Lung (tissue), 12 donors: ENCODE results near the gene GALC. TPM values are rescaled to one million over a fixed set of nuclear protein-coding genes. Genes with fewer than 3 reads are reported as not detected.

Source experiments
- ATAC-seq: fragments of 200-7000 bp; cut with Tn5 transposase; one replicate; pipeline ENCODE4 v1.9.1; 2020; ENCODE audit warnings: moderate number of reproducible peaks; ENCODE audit not compliant: insufficient read depth, low FRiP score
- DNase-seq, 3 donors: peaks; one replicate each; pipeline ENCODE4 v3.0.0-alpha.2; 2013 to 2017
- H3K27ac ChIP-seq, 2 donors: one replicate each; pipeline ENCODE4 v1.5.1; 2013; ENCODE audit warnings: mild to moderate bottlenecking in 2 of 2, moderate library complexity in 2 of 2, control low read depth in 1 of 2, inconsistent platforms in 1 of 2, low read depth in 1 of 2, low read length in 1 of 2
- H3K27me3 ChIP-seq, 3 donors: one replicate each; pipeline ENCODE4 v1.5.1; 2013; ENCODE audit warnings: low read length in 2 of 3; ENCODE audit not compliant: control insufficient read depth in 3 of 3, insufficient read depth in 3 of 3
- H3K36me3 ChIP-seq, 4 donors: one replicate each; pipeline ENCODE4 v1.5.1; 2013; ENCODE audit warnings: low read length in 4 of 4, mild to moderate bottlenecking in 1 of 4, moderate library complexity in 1 of 4; ENCODE audit not compliant: control insufficient read depth in 4 of 4, insufficient read depth in 4 of 4
- H3K4me1 ChIP-seq, 5 donors: one replicate each; pipeline ENCODE4 v1.5.1; 2013; ENCODE audit warnings: low read length in 5 of 5, mild to moderate bottlenecking in 2 of 5, moderate library complexity in 1 of 5; ENCODE audit not compliant: control insufficient read depth in 5 of 5, insufficient read depth in 5 of 5
- H3K4me3 ChIP-seq: one replicate; pipeline ENCODE4 v1.5.1; 2013; ENCODE audit warnings: mild to moderate bottlenecking, control low read depth, moderate library complexity
- H3K9ac ChIP-seq, 2 donors: one replicate each; pipeline ENCODE4 v1.5.1; 2013; ENCODE audit warnings: low read length in 2 of 2, control low read depth in 1 of 2; ENCODE audit not compliant: insufficient read depth in 1 of 2
- H3K9me3 ChIP-seq, 4 donors: one replicate each; pipeline ENCODE4 v1.5.1; 2013; ENCODE audit warnings: low read length in 3 of 4, mild to moderate bottlenecking in 1 of 4, moderate library complexity in 1 of 4; ENCODE audit not compliant: control insufficient read depth in 4 of 4, insufficient read depth in 3 of 4
- CTCF ChIP-seq: IDR thresholded peaks from 2 replicates; pipeline ENCODE4 v1.5.1; 2012; ENCODE audit warnings: mild to moderate bottlenecking; ENCODE audit errors: control extremely low read depth, extremely low read depth
- WGBS, 2 donors: extraction: QIAGEN DNeasy Blood & Tissue Kit; methylation state at CpG; one replicate each; pipeline ENCODE4 v1.1.7; 2013; 5-methylcytosine and 5-hydroxymethylcytosine counted together
- polyA plus RNA-seq, 2 donors: library from polyadenylated mRNA; stranded (reverse); fragments of 200-250 nt; gene quantifications; one replicate each; pipeline ENCODE4 v1.2.1, GENCODE V29; 2013
- total RNA-seq, 2 donors: library from RNA; depleted of rRNA in 1 of 2; stranded (reverse); fragments of >200 nt in 1 of 2; gene quantifications; one replicate each; pipeline ENCODE4 v1.2.1, GENCODE V29; 2014 to 2021
- donor health status: control.
- donor health status: control.
- donor health status: Bipolar disorder and iron deficiency.
- donor health status: healthy.
- donor health status: DM: yes; HTN: yes; CAD: no.

The GALC gene
- total and polyA plus RNA-seq, 4 donors, result 10.0 to 51.1 (median 33.5) TPM

- H3K9ac ChIP-seq, result no peak overlapping the region
- WGBS, 2 donors, result 97 to 100% methylated on average over 1 of the region's 1 CpG
- DNase-seq, result no peak
- no peak overlapping the region for H3K27ac ChIP-seq
- H3K27me3 ChIP-seq, result no peaks in the 10 kb centered on the region
- H3K9me3 ChIP-seq, result no peaks in the 10 kb centered on the region
- peaks cover 3 to 26% (median 9%) of the 10 kb centered on the region in 4 donors for H3K36me3 ChIP-seq
- no peaks in the 10 kb centered on the region for H3K4me1 ChIP-seq
- no peak for ATAC-seq
- TF ChIP-seq CTCF, result no peak
- no peak overlapping the region for H3K4me3 ChIP-seq
Observed at GRCh38 chr14:87979689-87980088, 13.3 kb downstream of the GALC start.

- TF ChIP-seq CTCF, result no peak
- H3K9ac ChIP-seq, result no peak overlapping the region
- ATAC-seq (no peak), DNase-seq (no peak)
- H3K4me3 ChIP-seq, result no peak overlapping the region
- H3K36me3 ChIP-seq, result peaks cover 5 to 23% (median 7%) of the 10 kb centered on the region in 4 donors
- no peaks in the 10 kb centered on the region for H3K27me3 ChIP-seq
- no peak overlapping the region for H3K27ac ChIP-seq
- no peaks in the 10 kb centered on the region for H3K4me1 ChIP-seq
- no peaks in the 10 kb centered on the region for H3K9me3 ChIP-seq
Observed at GRCh38 chr14:87975636-87976035, 17.3 kb downstream of the GALC start.

GRCh38 chr14:87971010-87971409, 22.0 kb downstream of the GALC start:
- H3K36me3 ChIP-seq, result peaks cover 1 to 15% (median 9%) of the 10 kb centered on the region in 4 donors
- ATAC-seq (no peak), DNase-seq (no peak)
- TF ChIP-seq CTCF, result no peak
- H3K4me3 ChIP-seq, result no peak overlapping the region
- no peak overlapping the region for H3K9ac ChIP-seq
- no peaks in the 10 kb centered on the region for H3K4me1 ChIP-seq
- WGBS, 2 donors, result 91 to 95% methylated on average over 2 of the region's 2 CpGs
- H3K27me3 ChIP-seq, result no peaks in the 10 kb centered on the region
- no peaks in the 10 kb centered on the region for H3K9me3 ChIP-seq
- H3K27ac ChIP-seq, result no peak overlapping the region

GRCh38 chr14:87967496-87967895, 25.5 kb downstream of the GALC start:
- ATAC-seq (no peak), DNase-seq (peak in 2 of 3 donors; percentile 14 to 29)
- peaks cover 0 to 13% (median 7%) of the 10 kb centered on the region in 4 donors for H3K36me3 ChIP-seq
- no peaks in the 10 kb centered on the region for H3K4me1 ChIP-seq
- no peak overlapping the region for H3K9ac ChIP-seq
- no peak overlapping the region for H3K4me3 ChIP-seq
- H3K27me3 ChIP-seq, result no peaks in the 10 kb centered on the region
- H3K27ac ChIP-seq, result no peak overlapping the region
- no peak for TF ChIP-seq CTCF
- H3K9me3 ChIP-seq, result no peaks in the 10 kb centered on the region
